ENCODE measurements around the gene USP6NL.
"Not testable (repeated sequence)": the region's sequence is repeated elsewhere in the genome, so short reads cannot be mapped to it uniquely, and the experiment has no call there.

USP6NL gene

GRCh38 chr10:11510736-11511135, 100.7 kb downstream of the USP6NL start:
- DNase-seq, result no peak

GRCh38 chr10:11510281-11510680, 101.2 kb downstream of the USP6NL start:
- DNase-seq, result no peak

DNA sequence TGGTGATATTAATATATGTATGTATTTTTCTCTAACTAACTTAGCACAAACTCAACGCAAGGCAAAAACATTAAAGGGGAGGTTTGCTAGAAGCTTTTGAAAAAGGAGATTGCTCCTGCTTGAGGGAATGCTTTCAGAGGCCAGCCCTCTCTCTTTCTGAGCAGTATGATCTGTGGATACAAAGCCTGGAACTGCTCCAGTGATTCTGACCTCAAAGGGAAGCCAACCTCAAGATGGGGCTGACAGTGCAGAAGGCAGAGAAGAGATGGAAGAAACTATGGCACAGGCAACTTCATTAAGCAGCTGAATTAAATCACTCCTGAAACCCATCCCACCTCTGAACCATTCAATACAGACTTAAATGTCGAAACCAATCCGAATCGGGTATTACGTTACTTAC, 102.4 kb downstream of the USP6NL start:
- no peak for DNase-seq

- DNase-seq, result no peak
Measured at GRCh38 chr10:11506247-11506789, 105.1 kb downstream of the USP6NL start.

DNA sequence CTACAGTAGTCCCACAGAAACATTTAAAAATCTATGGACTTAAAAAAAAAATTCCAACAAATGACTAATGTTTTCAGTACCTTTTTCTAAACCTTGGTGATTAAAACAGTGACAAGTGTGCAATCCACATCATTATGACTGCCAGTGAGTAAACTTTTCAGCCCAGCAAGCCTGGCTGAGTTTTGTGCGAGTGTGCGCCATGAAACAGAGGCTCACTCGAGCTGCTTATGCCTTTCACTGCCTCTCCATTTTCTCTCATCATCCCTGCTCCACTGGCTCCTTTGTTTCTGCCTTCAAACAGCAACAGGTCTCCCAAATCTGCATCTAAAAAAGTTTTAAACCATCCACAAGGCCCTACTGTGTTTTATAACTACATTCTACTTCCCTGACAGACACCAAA, 105.8 kb downstream of the USP6NL start:
- DNase-seq, result no peak

GRCh38 chr10:11504566-11505285, 106.7 kb downstream of the USP6NL start:
- DNase-seq, result no peak

DNA sequence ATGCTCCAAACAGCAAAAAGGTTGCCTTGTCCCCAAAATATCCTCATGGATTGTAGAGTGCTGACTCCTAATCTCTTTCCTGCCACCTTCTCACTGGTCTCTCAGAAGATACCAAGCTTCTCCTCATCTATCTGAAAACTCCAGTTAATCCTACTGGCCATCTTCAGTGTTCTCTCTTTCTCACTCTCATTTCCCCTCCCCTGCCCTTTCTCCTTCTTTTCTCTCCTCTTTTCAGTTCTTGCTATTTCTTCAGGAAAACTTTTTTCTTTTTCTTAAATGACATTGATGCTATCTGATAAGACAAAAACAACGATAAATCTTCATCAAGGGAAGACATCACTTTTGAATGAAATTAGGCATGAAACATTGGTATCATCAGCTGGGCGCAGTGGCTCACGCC, 109.8 kb downstream of the USP6NL start:
- no peak for DNase-seq

DNA sequence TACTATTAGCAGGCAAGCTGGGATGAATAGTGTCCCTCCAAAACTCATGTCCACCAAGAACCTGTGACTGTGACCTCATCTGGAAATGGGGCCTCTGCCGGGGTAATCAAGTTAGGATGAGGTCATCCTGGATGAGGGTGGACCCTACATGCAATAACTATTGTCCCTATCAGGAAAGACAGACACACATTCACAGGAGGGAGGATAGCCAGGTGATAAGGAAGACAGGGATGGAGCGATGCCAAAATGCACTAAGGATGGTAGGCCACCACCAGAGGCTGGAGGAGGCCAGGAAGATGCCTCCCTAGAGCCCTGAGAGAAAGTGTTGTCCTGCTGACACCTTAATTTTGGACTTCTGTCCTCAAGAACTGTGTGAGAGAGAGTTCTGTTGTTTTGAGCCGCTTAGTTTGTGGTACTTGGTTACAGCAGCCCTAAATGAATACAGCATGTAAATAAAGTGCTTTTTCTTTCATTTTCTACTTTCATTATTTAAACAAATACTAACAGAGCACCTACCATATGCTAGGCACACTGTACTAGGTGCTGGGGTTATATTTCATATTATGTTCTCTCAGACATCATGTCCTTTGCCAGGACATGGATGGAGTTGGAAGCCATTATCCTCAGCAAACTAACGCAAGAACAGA, 111.9 kb downstream of the USP6NL start:
- DNase-seq, result no peak

DNA sequence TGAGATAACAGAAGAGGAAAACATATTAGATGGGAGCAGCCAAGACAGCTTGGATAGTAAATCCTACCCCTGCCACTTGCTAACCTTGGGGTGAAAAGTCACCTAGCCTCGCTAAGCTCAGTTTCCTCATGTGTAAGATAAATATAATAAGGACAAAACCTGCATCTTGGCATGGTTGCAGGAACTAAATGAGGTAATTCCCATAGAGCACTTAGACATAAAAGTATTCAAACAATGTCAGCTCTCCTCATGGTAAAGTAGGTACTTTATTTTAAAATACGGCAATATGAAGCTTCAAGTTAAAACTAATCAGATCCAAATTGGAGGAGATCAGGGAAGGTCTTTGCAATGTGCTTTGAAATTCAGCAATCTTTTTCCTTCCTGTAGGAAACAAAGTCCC, 113.1 kb downstream of the USP6NL start:
- DNase-seq, result no peak

GRCh38 chr10:11494923-11495322, 116.5 kb downstream of the USP6NL start:
- not testable (repeated sequence) for DNase-seq

DNA sequence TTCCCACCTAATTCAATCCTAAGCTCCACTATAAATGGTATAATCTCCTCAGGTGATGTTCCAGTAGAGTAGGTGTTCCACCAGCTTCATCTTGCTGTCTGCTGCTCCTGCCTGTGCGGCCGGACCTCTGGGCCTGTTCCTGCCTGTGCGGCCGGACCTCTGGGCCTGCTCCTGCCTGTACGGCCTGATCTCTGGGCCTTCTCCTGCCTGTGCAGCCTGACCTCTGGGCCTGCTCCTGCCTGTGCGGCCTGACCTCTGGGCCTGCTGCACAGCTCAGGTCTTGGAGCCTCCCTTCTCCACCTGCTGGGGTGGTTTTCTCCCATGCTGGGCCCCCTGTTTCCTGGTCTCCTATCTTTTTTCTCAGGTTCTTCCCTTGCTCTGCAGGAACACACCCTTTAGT, 117.8 kb downstream of the USP6NL start:
- no peak for DNase-seq

DNA sequence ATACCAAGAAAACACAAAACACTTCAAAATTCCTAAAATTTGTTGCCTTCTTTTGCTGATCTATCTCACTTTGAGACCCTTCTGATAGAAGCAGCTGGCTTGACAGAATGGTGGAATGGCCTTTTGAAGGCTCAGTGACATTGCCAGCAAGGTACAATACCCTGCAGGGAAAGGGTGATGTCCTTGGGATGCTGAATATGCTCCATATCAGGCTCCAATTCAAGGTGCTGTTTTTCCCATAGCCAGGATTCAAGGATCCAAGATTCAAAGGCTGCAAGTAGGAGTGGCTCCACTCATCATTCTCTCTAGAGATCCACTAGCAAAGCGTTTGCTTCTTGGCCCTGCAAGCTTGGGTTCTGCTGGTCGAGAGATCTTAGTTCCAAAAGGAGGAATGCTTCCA, 120.4 kb downstream of the USP6NL start:
- DNase-seq, result no peak

GRCh38 chr10:11489591-11489990, 121.9 kb downstream of the USP6NL start:
- no peak for DNase-seq

DNA sequence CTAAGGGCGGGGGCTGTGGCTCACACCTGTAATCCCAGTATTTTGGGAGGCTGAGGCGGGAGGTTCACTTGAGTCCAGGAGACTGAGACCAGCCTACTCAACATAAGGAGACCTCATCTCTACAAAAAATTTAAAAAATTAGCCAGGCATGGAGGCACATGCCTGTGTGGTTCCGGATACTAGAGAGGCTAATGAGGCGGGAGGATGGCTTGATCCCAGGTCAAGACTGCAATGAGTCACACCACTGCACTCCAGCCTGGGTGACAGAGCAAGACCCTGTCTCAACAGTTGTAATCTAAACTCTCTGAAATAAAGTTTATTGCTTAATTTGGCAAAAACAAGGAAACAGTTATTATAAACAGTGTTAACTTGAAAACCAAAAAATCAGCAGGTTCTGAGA, 123.3 kb downstream of the USP6NL start:
- DNase-seq, result no peak

GRCh38 chr10:11483201-11484148, 128.0 kb downstream of the USP6NL start:
- no peak for DNase-seq

DNA sequence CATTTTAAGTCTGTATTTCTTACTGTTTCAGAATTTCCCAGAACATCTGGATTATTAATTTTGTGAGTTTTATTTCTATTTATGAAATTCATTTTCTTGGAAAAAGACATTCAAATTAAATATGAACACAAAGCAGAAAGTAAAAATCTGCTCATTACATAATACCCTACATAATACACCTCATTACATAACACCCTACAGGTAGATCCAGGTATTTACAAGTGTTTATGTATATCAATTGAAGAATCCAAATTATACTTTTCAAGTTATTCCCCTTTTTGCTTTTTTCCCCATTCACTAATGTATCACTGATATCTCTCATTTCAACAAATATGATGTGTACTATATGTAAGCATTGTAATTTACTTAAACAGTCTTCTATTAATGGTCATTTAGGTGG, 129.1 kb downstream of the USP6NL start:
- DNase-seq, result no peak

- DNase-seq, result no peak
Measured at GRCh38 chr10:11480687-11481086, 130.8 kb downstream of the USP6NL start.

- no peak for DNase-seq
Measured at GRCh38 chr10:11479300-11479699, 132.2 kb downstream of the USP6NL start.

GRCh38 chr10:11478807-11479206, 132.6 kb downstream of the USP6NL start:
- no peak for DNase-seq

DNA sequence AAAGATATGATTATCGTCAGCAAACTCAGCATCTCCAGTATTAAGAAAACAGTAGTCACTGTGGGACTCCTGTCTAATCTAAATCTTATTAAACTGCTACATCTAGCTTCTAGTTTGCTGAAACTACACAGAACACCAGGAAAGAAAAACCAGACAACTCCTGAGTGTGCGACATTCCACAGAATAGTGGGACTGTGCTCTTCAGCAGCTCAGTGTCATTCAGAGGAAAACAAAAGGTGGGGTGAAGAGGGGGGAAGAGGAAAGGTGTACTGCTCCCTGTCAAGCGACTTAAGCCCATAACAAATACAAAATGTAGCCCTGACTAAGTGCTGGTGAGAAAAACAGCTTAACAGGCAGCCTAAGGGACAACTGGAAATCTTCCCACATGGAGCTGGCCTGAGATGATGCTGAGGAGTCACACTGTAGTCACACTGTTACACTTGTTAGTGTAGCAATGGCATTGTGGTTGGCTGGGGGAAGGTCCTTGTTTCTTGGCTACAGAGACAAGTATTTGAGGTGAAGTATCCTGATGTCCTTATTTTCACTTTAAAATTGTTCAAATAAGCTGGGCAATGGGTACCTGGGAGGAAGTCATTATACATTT, 135.5 kb downstream of the USP6NL start:
- no peak for DNase-seq

- DNase-seq, result no peak
Measured at GRCh38 chr10:11473128-11473760, 138.2 kb downstream of the USP6NL start.

GRCh38 chr10:11472158-11472753, 139.2 kb downstream of the USP6NL start:
- DNase-seq, result peak; percentile 36

All from NCI-H1436 (cell line).